ENCODE data around the gene IQSEC3. TPM values are rescaled to one million over a fixed set of nuclear protein-coding genes. Genes with fewer than 3 reads are reported as not detected.

Gene IQSEC3
- total and polyA plus RNA-seq, 2 of the 13 experiments (the other 11 are each of a cell fraction or from before 2014, with no cell fraction given), result not detected

GRCh38 chr12:139585-139984 is 73.0 kb downstream of the IQSEC3 start:
- Histone ChIP-seq H3K9me3 (ENCODE audit: low read length) (no peaks in the 10 kb centered on the region), H3K27me3 (ENCODE audit: control insufficient read depth in 1 of 2, insufficient read depth in 2 of 2, low read length in 2 of 2) (peaks cover 0 to 30% of the 10 kb centered on the region in 2 experiments; a peak in 3 of 5 replicates), H3K27ac (ENCODE audit: extremely low read length, insufficient read depth, low read length) (no peak overlapping the region), H2AFZ (ENCODE audit: low read length) (no peak overlapping the region), H3K4me2 (ENCODE audit: low read depth, low read length) (no peak overlapping the region), H3K4me3 (replicated peaks in 1 of 3; ENCODE audit: insufficient read depth in 1 of 3, low read depth in 2 of 3, low read length in 3 of 3) (no peak overlapping the region), H3K79me2 (ENCODE audit: insufficient read depth, low read length) (no peaks in the 10 kb centered on the region), H3K36me3 (replicated peaks in 1 of 2; ENCODE audit: control insufficient read depth in 1 of 2, insufficient read depth in 2 of 2, low read length in 2 of 2) (no peaks in the 10 kb centered on the region), H4K20me1 (ENCODE audit: insufficient read depth, low read length) (no peaks in the 10 kb centered on the region), H3K4me1 (ENCODE audit: insufficient read depth, low read length) (peaks cover 27% of the 10 kb centered on the region), H3K9ac (ENCODE audit: insufficient read depth, low read depth, low read length) (no peak overlapping the region)
- no peak for FAIRE-seq
- TF ChIP-seq ZNF749 (CRISPR knock-in tag; IDR thresholded peaks at IDR 0.05; ENCODE audit: borderline replicate concordance) (no peak), THAP8 (CRISPR knock-in tag; IDR thresholded peaks at IDR 0.05; ENCODE audit: borderline replicate concordance) (no peak), PRDM10 (CRISPR knock-in tag; IDR thresholded peaks at IDR 0.05; ENCODE audit: low read depth) (no peak), ZNF20 (CRISPR knock-in tag; IDR thresholded peaks at IDR 0.05) (no peak), IRF9 (CRISPR knock-in tag; IDR thresholded peaks at IDR 0.05; ENCODE audit: borderline replicate concordance) (no peak), ATF7-NPFF (CRISPR knock-in tag; IDR thresholded peaks at IDR 0.05; ENCODE audit: low read depth) (no peak), UBTF (CRISPR knock-in tag; IDR thresholded peaks at IDR 0.05) (no peak), SP140L (CRISPR knock-in tag; IDR thresholded peaks at IDR 0.05; ENCODE audit: borderline replicate concordance) (no peak), IRF2 (CRISPR knock-in tag; IDR thresholded peaks at IDR 0.05) (no peak), CCAR2 (optimal IDR thresholded peaks at IDR 0.05; ENCODE audit: low read depth, low read length) (no peak), ZNF724P (CRISPR knock-in tag; IDR thresholded peaks at IDR 0.05; ENCODE audit: borderline replicate concordance) (no peak), HNRNPH1 (optimal IDR thresholded peaks at IDR 0.05; ENCODE audit: low read depth, low read length) (no peak), NFKBIZ (CRISPR knock-in tag; IDR thresholded peaks at IDR 0.05) (no peak)
- ChIA-PET POLR2A (no interaction called here), CTCF (ENCODE audit: low intra/inter-chr PET ratio, low total read pairs) (no interaction called here)
- in situ Hi-C loops (cut with HindIII; ENCODE audit: extremely low pct_ligation_motif_present, low pct_unique_long_range_greater_than_20kb), result no loop called here
- BruUV-seq (replicated peaks), result no TSS peak
- intact Hi-C loops (cut with micrococcal nuclease; ENCODE audit: unreplicated experiment), result no loop called here
- ATAC-seq, result no peak
- 33% methylated on average over 14 of the region's 14 CpGs for WGBS (ENCODE audit: low lambda C conversion rate)
- no peak for DNase-seq (ENCODE audit: low spot score)
